ELF-1 (cell line): Measurements from ENCODE around the gene PGP.
A peak's percentile ranks its signal among the peaks of the same experiment; 100 is the strongest.

Source experiments
- DNase-seq: peaks from one replicate; pipeline ENCODE4 v3.0.0-alpha.2; 2016; ENCODE audit warnings: low read depth, low spot score

The PGP gene

GRCh38 chr16:2237493-2238149 lies 23.0 kb upstream of the PGP start:
- peak; percentile 56 for DNase-seq

GRCh38 chr16:2237102-2237482 lies 22.5 kb upstream of the PGP start:
- no peak for DNase-seq

- DNase-seq: peak; percentile 79
These were observed 21.9 kb upstream of the PGP start, which contains the start of gene DNASE1L2 for GRCh38 chr16:2236337-2237101. Gene DNASE1L2, plus strand, starts transcription at chr16:2236444. Its CDS starts 373 bp downstream, at chr16:2236817.

GRCh38 chr16:2235695-2236336 lies 21.2 kb upstream of the PGP start:
- DNase-seq: no peak

- DNase-seq: no peak
These were observed 20.6 kb upstream of the PGP start for GRCh38 chr16:2235234-2235651.

GRCh38 chr16:2234813-2235170 lies 20.2 kb upstream of the PGP start:
- no peak for DNase-seq

GRCh38 chr16:2233872-2234812 lies 19.5 kb upstream of the PGP start:
- DNase-seq: no peak

- DNase-seq: no peak
These were observed 18.6 kb upstream of the PGP start for GRCh38 chr16:2233046-2233775.

- no peak for DNase-seq
These were observed 17.7 kb upstream of the PGP start for GRCh38 chr16:2232094-2232990.

GRCh38 chr16:2231016-2231931 lies 16.6 kb upstream of the PGP start:
- no peak for DNase-seq

GRCh38 chr16:2230376-2230775 lies 15.7 kb upstream of the PGP start:
- no peak for DNase-seq

- no peak for DNase-seq
These were observed 15.1 kb upstream of the PGP start for GRCh38 chr16:2229632-2230250.

- no peak for DNase-seq
These were observed 14.5 kb upstream of the PGP start for GRCh38 chr16:2229091-2229490.

- no peak for DNase-seq
These were observed 13.7 kb upstream of the PGP start for GRCh38 chr16:2228161-2228824.

GRCh38 chr16:2226918-2227317 lies 12.3 kb upstream of the PGP start:
- DNase-seq: no peak

GRCh38 chr16:2226245-2226793 lies 11.7 kb upstream of the PGP start:
- DNase-seq: no peak

GRCh38 chr16:2223942-2224486 lies 9.4 kb upstream of the PGP start:
- peak; percentile 74 for DNase-seq
